HEK293 (cell line): Measurements from ENCODE around the gene PTPRN2.

Source experiments
- CTCF ChIA-PET: fragments of 350-600 bp; formaldehyde crosslinking; extraction: SDS; loops from one replicate; lab custom pipeline; 2021; ENCODE audit warnings: antibody characterized with exemption; lab: Yijun Ruan, JAX
- POLR2A ChIA-PET: fragments of 300-600 bp; formaldehyde crosslinking; extraction: SDS; loops from one replicate; lab custom pipeline; 2020; ENCODE audit warnings: antibody characterized with exemption, inconsistent platforms; lab: Yijun Ruan, JAX
- H3K27ac ChIP-seq: fragments of 200-500 bp; sonication (Bioruptor generic); 2 replicates; pipeline ENCODE4 v1.5.1; 2014; ENCODE audit warnings: low read depth, low read length, control low read depth, inconsistent platforms; ENCODE audit errors: extremely low read depth
- H3K36me3 ChIP-seq, 2 experiments: fragments of 200-500 bp in 1 of 2; sonication (Bioruptor generic) in 1 of 2; 1 replicate in 1 of 2; 2 replicates in 1 of 2; pipeline ENCODE4 v1.5.1; 2014 to 2017; ENCODE audit warnings: inconsistent platforms in 2 of 2, low read length in 2 of 2; ENCODE audit not compliant: control insufficient read depth in 2 of 2, insufficient read depth in 1 of 2
- H3K4me1 ChIP-seq: fragments of 200-500 bp; sonication (Bioruptor generic); 2 replicates; pipeline ENCODE4 v1.5.1; 2014; ENCODE audit warnings: mild to moderate bottlenecking, low read length, inconsistent platforms; ENCODE audit not compliant: control insufficient read depth, insufficient read depth
- H3K4me3 ChIP-seq: 2 replicates; pipeline ENCODE4 v1.5.1; 2011; ENCODE audit warnings: low read depth, mild to moderate bottlenecking, control low read depth, low read length, moderate library complexity
- H3K9me3 ChIP-seq: fragments of 200-500 bp; sonication (Bioruptor generic); 2 replicates; pipeline ENCODE4 v1.5.1; 2014; ENCODE audit warnings: low read depth, low read length, inconsistent platforms; ENCODE audit not compliant: control insufficient read depth, insufficient read depth
- EGR2 ChIP-seq: fragments of 450-650 bp; formaldehyde crosslinking; IDR thresholded peaks from 2 replicates; pipeline ENCODE4 v1.5.1; 2016; ENCODE audit warnings: low read depth, missing biosample characterization, missing genetic modification characterization
- GLI2 ChIP-seq: fragments of 450-650 bp; formaldehyde crosslinking; IDR thresholded peaks from 2 replicates; pipeline ENCODE4; 2017; ENCODE audit warnings: missing biosample characterization, missing genetic modification characterization, low read depth, borderline replicate concordance
- HIC1 ChIP-seq: fragments of 450-650 bp; formaldehyde crosslinking; IDR thresholded peaks from 2 replicates; pipeline ENCODE4 v1.5.1; 2016; ENCODE audit warnings: missing biosample characterization, missing genetic modification characterization
- HOXC10 ChIP-seq: sonication (generic); formaldehyde crosslinking; IDR thresholded peaks from 2 replicates; pipeline ENCODE4 v1.8.1; 2023; ENCODE audit warnings: mild to moderate bottlenecking, missing genetic modification reagents
- HOXD13 ChIP-seq: sonication (generic); formaldehyde crosslinking; IDR thresholded peaks from 2 replicates; pipeline ENCODE4 v1.8.0; 2022; ENCODE audit warnings: missing genetic modification reagents, borderline replicate concordance
- PATZ1 ChIP-seq: fragments of 450-650 bp; formaldehyde crosslinking; IDR thresholded peaks from 2 replicates; pipeline ENCODE4 v1.5.1; 2016; ENCODE audit warnings: missing biosample characterization, missing genetic modification characterization
- SETDB1 ChIP-seq: IDR thresholded peaks from one replicate; pipeline ENCODE4 v1.6.1; 2017; ENCODE audit warnings: mild to moderate bottlenecking, low read length, moderate library complexity, mixed read lengths; ENCODE audit not compliant: insufficient read length
- YY2 ChIP-seq: fragments of 450-650 bp; formaldehyde crosslinking; IDR thresholded peaks from 2 replicates; pipeline ENCODE4 v1.5.1; 2016; ENCODE audit warnings: missing biosample characterization, missing genetic modification characterization
- ZBTB17 ChIP-seq: fragments of 450-650 bp; formaldehyde crosslinking; IDR thresholded peaks from 2 replicates; pipeline ENCODE4 v1.5.1; 2016; ENCODE audit warnings: missing biosample characterization, missing genetic modification characterization
- ZFP69B ChIP-seq: fragments of 450-650 bp; formaldehyde crosslinking; IDR thresholded peaks from 2 replicates; pipeline ENCODE4 v1.5.1; 2016; ENCODE audit warnings: missing biosample characterization, missing genetic modification characterization
- ZNF26 ChIP-seq: fragments of 450-650 bp; formaldehyde crosslinking; IDR thresholded peaks from 2 replicates; pipeline ENCODE4 v1.5.1; 2016; ENCODE audit warnings: missing biosample characterization, missing genetic modification characterization
- ZNF280D ChIP-seq: fragments of 450-650 bp; formaldehyde crosslinking; IDR thresholded peaks from 2 replicates; pipeline ENCODE4 v1.5.1; 2016; ENCODE audit warnings: missing biosample characterization, missing genetic modification characterization
- ZNF394 ChIP-seq: fragments of 450-650 bp; formaldehyde crosslinking; IDR thresholded peaks from 2 replicates; pipeline ENCODE4 v1.5.1; 2016; ENCODE audit warnings: missing biosample characterization, missing genetic modification characterization, mild to moderate bottlenecking, moderate library complexity, borderline replicate concordance
- ZNF707 ChIP-seq: fragments of 450-650 bp; formaldehyde crosslinking; IDR thresholded peaks from 2 replicates; pipeline ENCODE4 v1.5.1; 2016; ENCODE audit warnings: missing biosample characterization, missing genetic modification characterization
- ZNF785 ChIP-seq: fragments of 450-650 bp; formaldehyde crosslinking; IDR thresholded peaks from 2 replicates; pipeline ENCODE4 v1.5.1; 2016; ENCODE audit warnings: missing biosample characterization, missing genetic modification characterization

The PTPRN2 gene

GRCh38 chr7:157745721-157746709 is 841.6 kb downstream of the PTPRN2 start:
- no peaks in the 10 kb centered on the region for H3K4me1 ChIP-seq
- ChIA-PET CTCF (no interaction called here), POLR2A (no interaction called here)
- H3K4me3 ChIP-seq, result no peak overlapping the region
- no peaks in the 10 kb centered on the region for H3K9me3 ChIP-seq
- H3K27ac ChIP-seq, result no peak overlapping the region
- TF ChIP-seq ZNF707 (tag by site-specific recombination) (no peak), ZNF26 (tag by site-specific recombination) (no peak), PATZ1 (tag by site-specific recombination) (no peak), ZNF280D (tag by site-specific recombination) (no peak), HOXD13 (CRISPR knock-in tag) (no peak), HOXC10 (CRISPR knock-in tag) (no peak), ZBTB17 (no peak), ZFP69B (tag by site-specific recombination) (no peak), HIC1 (no peak), ZNF785 (tag by site-specific recombination) (no peak), ZNF394 (tag by site-specific recombination) (no peak)
- no peaks in the 10 kb centered on the region for H3K36me3 ChIP-seq

GRCh38 chr7:157744786-157745601 is 842.6 kb downstream of the PTPRN2 start:
- no peaks in the 10 kb centered on the region for H3K4me1 ChIP-seq
- POLR2A ChIA-PET, result no interaction called here
- TF ChIP-seq EGR2 (tag by site-specific recombination) (peak; percentile 43), YY2 (tag by site-specific recombination) (no peak), SETDB1 (no peak), GLI2 (tag by site-specific recombination) (no peak)
- TF ChIP-seq, all 188 proteins: peak for 1
- no peak overlapping the region for H3K4me3 ChIP-seq
- H3K27ac ChIP-seq, result no peak overlapping the region
- H3K9me3 ChIP-seq, result no peaks in the 10 kb centered on the region
- CTCF ChIA-PET, result no interaction called here
- H3K36me3 ChIP-seq, result no peaks in the 10 kb centered on the region
